Measurements from ENCODE around the gene RCAN2.

RCAN2 gene

GRCh38 chr6:46484081-46484820 is 7.0 kb downstream of the RCAN2 start:
- no peak overlapping the region for H3K4me3 ChIP-seq (ENCODE audit: low read depth, low read length)
- no peak for DNase-seq (ENCODE audit: low read depth)
- TF ChIP-seq, protein P1, sequence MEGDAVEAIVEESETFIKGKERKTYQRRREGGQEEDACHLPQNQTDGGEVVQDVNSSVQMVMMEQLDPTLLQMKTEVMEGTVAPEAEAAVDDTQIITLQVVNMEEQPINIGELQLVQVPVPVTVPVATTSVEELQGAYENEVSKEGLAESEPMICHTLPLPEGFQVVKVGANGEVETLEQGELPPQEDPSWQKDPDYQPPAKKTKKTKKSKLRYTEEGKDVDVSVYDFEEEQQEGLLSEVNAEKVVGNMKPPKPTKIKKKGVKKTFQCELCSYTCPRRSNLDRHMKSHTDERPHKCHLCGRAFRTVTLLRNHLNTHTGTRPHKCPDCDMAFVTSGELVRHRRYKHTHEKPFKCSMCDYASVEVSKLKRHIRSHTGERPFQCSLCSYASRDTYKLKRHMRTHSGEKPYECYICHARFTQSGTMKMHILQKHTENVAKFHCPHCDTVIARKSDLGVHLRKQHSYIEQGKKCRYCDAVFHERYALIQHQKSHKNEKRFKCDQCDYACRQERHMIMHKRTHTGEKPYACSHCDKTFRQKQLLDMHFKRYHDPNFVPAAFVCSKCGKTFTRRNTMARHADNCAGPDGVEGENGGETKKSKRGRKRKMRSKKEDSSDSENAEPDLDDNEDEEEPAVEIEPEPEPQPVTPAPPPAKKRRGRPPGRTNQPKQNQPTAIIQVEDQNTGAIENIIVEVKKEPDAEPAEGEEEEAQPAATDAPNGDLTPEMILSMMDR (IDR thresholded peaks at IDR 0.05; ENCODE audit: low read depth, low read length, missing control alignments): no peak
- in situ Hi-C loops (cut with HindIII; ENCODE audit: low sequenced_read_pairs): no loop called here

- H3K4me3 ChIP-seq (ENCODE audit: low read depth, low read length): no peak overlapping the region
- no peak for DNase-seq (ENCODE audit: low read depth)
- in situ Hi-C loops (cut with HindIII; ENCODE audit: low sequenced_read_pairs): no loop called here
- TF ChIP-seq, protein P1 (IDR thresholded peaks at IDR 0.05; ENCODE audit: low read depth, low read length, missing control alignments): no peak
Observed at GRCh38 chr6:46476301-46476700, 14.9 kb downstream of the RCAN2 start.

- in situ Hi-C loops (cut with HindIII; ENCODE audit: low sequenced_read_pairs): no loop called here
- DNase-seq (ENCODE audit: low read depth): no peak
- H3K4me3 ChIP-seq (ENCODE audit: low read depth, low read length): no peak overlapping the region
- TF ChIP-seq, protein P1 (IDR thresholded peaks at IDR 0.05; ENCODE audit: low read depth, low read length, missing control alignments): no peak
Observed at GRCh38 chr6:46473881-46474280, 17.4 kb downstream of the RCAN2 start.

- DNase-seq (ENCODE audit: low read depth): no peak
- H3K4me3 ChIP-seq (ENCODE audit: low read depth, low read length): no peak overlapping the region
- TF ChIP-seq, protein P1 (IDR thresholded peaks at IDR 0.05; ENCODE audit: low read depth, low read length, missing control alignments): no peak
- in situ Hi-C loops (cut with HindIII; ENCODE audit: low sequenced_read_pairs): no loop called here
Observed at GRCh38 chr6:46472243-46472642, 19.0 kb downstream of the RCAN2 start.

DNA sequence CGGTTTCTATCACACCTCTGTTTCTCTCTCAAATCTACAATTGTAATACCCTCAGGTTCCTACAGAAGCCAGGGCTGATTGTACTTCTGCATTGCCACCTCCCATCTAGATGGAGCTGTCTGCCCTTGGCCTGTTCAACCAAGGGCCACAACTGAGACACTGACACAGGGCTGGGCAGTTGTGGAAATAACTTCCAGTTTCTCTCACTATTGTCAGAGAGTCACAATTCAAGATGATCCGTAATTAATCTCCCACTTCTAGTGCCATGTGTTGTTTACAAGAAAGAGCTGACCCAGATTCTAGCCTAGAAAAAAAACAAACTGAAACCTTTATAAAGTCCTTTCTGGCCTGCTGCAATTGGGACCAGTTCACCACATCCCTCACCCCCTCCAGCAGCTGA is 22.2 kb downstream of the RCAN2 start:
- TF ChIP-seq, protein P1 (IDR thresholded peaks at IDR 0.05; ENCODE audit: low read depth, low read length, missing control alignments): no peak
- no peak for DNase-seq (ENCODE audit: low read depth)

GRCh38 chr6:46468403-46469010 is 22.7 kb downstream of the RCAN2 start:
- DNase-seq (ENCODE audit: low read depth): no peak
- no peak overlapping the region for H3K4me3 ChIP-seq (ENCODE audit: low read depth, low read length)
- TF ChIP-seq, protein P1 (IDR thresholded peaks at IDR 0.05; ENCODE audit: low read depth, low read length, missing control alignments): no peak
- in situ Hi-C loops (cut with HindIII; ENCODE audit: low sequenced_read_pairs): no loop called here

More for the DNA sequence above, 22.2 kb downstream of the RCAN2 start:
- in situ Hi-C loops (cut with HindIII; ENCODE audit: low sequenced_read_pairs): no loop called here
- H3K4me3 ChIP-seq (ENCODE audit: low read depth, low read length): no peak overlapping the region
